Measurements from ENCODE around the gene SPINK1. TPM values are rescaled to one million over a fixed set of nuclear protein-coding genes. Genes with fewer than 3 reads are reported as not detected.
"Not testable (repeated sequence)": the region's sequence is repeated elsewhere in the genome, so short reads cannot be mapped to it uniquely, and the experiment has no call there.

Gene SPINK1
- polyA plus RNA-seq, 1 donor (not counting 4 experiments of a cell fraction or from before 2014, with no cell fraction given), result 0.17 TPM

GRCh38 chr5:147804334-147804733 is 27.1 kb downstream of the SPINK1 start:
- no peak overlapping the region for H2AFZ ChIP-seq (ENCODE audit: control insufficient read depth, low read length)
- H4K20me1 ChIP-seq (ENCODE audit: control insufficient read depth, extremely low read depth, insufficient read depth, low read length), result no peaks in the 10 kb centered on the region
- no peaks in the 10 kb centered on the region for H3K4me1 ChIP-seq (ENCODE audit: control insufficient read depth, extremely low read depth, insufficient read depth, low read length)
- H3K9ac ChIP-seq (ENCODE audit: control insufficient read depth, extremely low read depth, insufficient read depth, low read length), result no peak overlapping the region
- no peaks in the 10 kb centered on the region for H3K36me3 ChIP-seq (ENCODE audit: control insufficient read depth in 2 of 2, extremely low read depth in 1 of 2, insufficient read depth in 2 of 2, low read length in 2 of 2)
- H3K4me2 ChIP-seq (ENCODE audit: control insufficient read depth, extremely low read depth, insufficient read depth, low read depth, low read length), result no peak overlapping the region
- H3K27me3 ChIP-seq (ENCODE audit: control insufficient read depth, extremely low read depth, insufficient read depth, low read length), result no peaks in the 10 kb centered on the region
- no peak for FAIRE-seq
- H3K27ac ChIP-seq (ENCODE audit: control insufficient read depth, insufficient read depth, low read length), result no peak overlapping the region
- DNase-seq (ENCODE audit: low read depth, low spot score), result no peak
- dilution Hi-C loops (cut with MboI; ENCODE audit: extremely low pct_ligation_motif_present, low sequenced_read_pairs), result no loop called here
- TF ChIP-seq CTCF (optimal IDR thresholded peaks at IDR 0.05 in 1 of 3, IDR thresholded peaks at IDR 0.05 in 1 of 3, conservative IDR thresholded peaks at IDR 0.05 in 1 of 3; ENCODE audit: extremely low read depth in 1 of 3, insufficient read depth in 2 of 3, low read length in 3 of 3), result no peak
- TF ChIP-seq EZH2 (IDR thresholded peaks at IDR 0.05; ENCODE audit: low read length), result no peak
- no peaks in the 10 kb centered on the region for H3K9me3 ChIP-seq (ENCODE audit: control insufficient read depth, low read depth, low read length)
- no peaks in the 10 kb centered on the region for H3K79me2 ChIP-seq (ENCODE audit: control insufficient read depth, insufficient read depth, low read length)
- H3K9me1 ChIP-seq (ENCODE audit: control insufficient read depth, extremely low read depth, insufficient read depth, low read length), result no peaks in the 10 kb centered on the region
- H3K4me3 ChIP-seq (ENCODE audit: control insufficient read depth in 2 of 3, extremely low read depth in 1 of 3, insufficient read depth in 2 of 3, low read depth in 1 of 3, low read length in 3 of 3), result no peak overlapping the region

GRCh38 chr5:147803926-147804325 is 27.5 kb downstream of the SPINK1 start:
- H3K9me3 ChIP-seq (ENCODE audit: control insufficient read depth, low read depth, low read length), result no peaks in the 10 kb centered on the region
- TF ChIP-seq EZH2 (IDR thresholded peaks at IDR 0.05; ENCODE audit: low read length) (no peak), CTCF (optimal IDR thresholded peaks at IDR 0.05 in 1 of 3, IDR thresholded peaks at IDR 0.05 in 1 of 3, conservative IDR thresholded peaks at IDR 0.05 in 1 of 3; ENCODE audit: extremely low read depth in 1 of 3, insufficient read depth in 2 of 3, low read length in 3 of 3) (no peak)
- no peak overlapping the region for H3K4me3 ChIP-seq (ENCODE audit: control insufficient read depth in 2 of 3, extremely low read depth in 1 of 3, insufficient read depth in 2 of 3, low read depth in 1 of 3, low read length in 3 of 3)
- no peak overlapping the region for H2AFZ ChIP-seq (ENCODE audit: control insufficient read depth, low read length)
- H3K36me3 ChIP-seq (ENCODE audit: control insufficient read depth in 2 of 2, extremely low read depth in 1 of 2, insufficient read depth in 2 of 2, low read length in 2 of 2), result no peaks in the 10 kb centered on the region
- H4K20me1 ChIP-seq (ENCODE audit: control insufficient read depth, extremely low read depth, insufficient read depth, low read length), result no peaks in the 10 kb centered on the region
- dilution Hi-C loops (cut with MboI; ENCODE audit: extremely low pct_ligation_motif_present, low sequenced_read_pairs), result no loop called here
- FAIRE-seq, result no peak
- DNase-seq (ENCODE audit: low read depth, low spot score), result no peak
- H3K4me1 ChIP-seq (ENCODE audit: control insufficient read depth, extremely low read depth, insufficient read depth, low read length), result no peaks in the 10 kb centered on the region
- H3K4me2 ChIP-seq (ENCODE audit: control insufficient read depth, extremely low read depth, insufficient read depth, low read depth, low read length), result no peak overlapping the region
- no peaks in the 10 kb centered on the region for H3K79me2 ChIP-seq (ENCODE audit: control insufficient read depth, insufficient read depth, low read length)
- no peaks in the 10 kb centered on the region for H3K27me3 ChIP-seq (ENCODE audit: control insufficient read depth, extremely low read depth, insufficient read depth, low read length)
- H3K9ac ChIP-seq (ENCODE audit: control insufficient read depth, extremely low read depth, insufficient read depth, low read length), result no peak overlapping the region
- no peaks in the 10 kb centered on the region for H3K9me1 ChIP-seq (ENCODE audit: control insufficient read depth, extremely low read depth, insufficient read depth, low read length)
- no peak overlapping the region for H3K27ac ChIP-seq (ENCODE audit: control insufficient read depth, insufficient read depth, low read length)

GRCh38 chr5:147803161-147803560 is 28.3 kb downstream of the SPINK1 start:
- H3K4me3 ChIP-seq (ENCODE audit: control insufficient read depth in 2 of 3, extremely low read depth in 1 of 3, insufficient read depth in 2 of 3, low read depth in 1 of 3, low read length in 3 of 3); dilution Hi-C loops (cut with MboI; ENCODE audit: extremely low pct_ligation_motif_present, low sequenced_read_pairs); H2AFZ ChIP-seq (ENCODE audit: control insufficient read depth, low read length); H4K20me1 ChIP-seq (ENCODE audit: control insufficient read depth, extremely low read depth, insufficient read depth, low read length); H3K27ac ChIP-seq (ENCODE audit: control insufficient read depth, insufficient read depth, low read length); H3K9me3 ChIP-seq (ENCODE audit: control insufficient read depth, low read depth, low read length); H3K9ac ChIP-seq (ENCODE audit: control insufficient read depth, extremely low read depth, insufficient read depth, low read length); FAIRE-seq; H3K4me2 ChIP-seq (ENCODE audit: control insufficient read depth, extremely low read depth, insufficient read depth, low read depth, low read length); H3K36me3 ChIP-seq (ENCODE audit: control insufficient read depth in 2 of 2, extremely low read depth in 1 of 2, insufficient read depth in 2 of 2, low read length in 2 of 2); H3K4me1 ChIP-seq (ENCODE audit: control insufficient read depth, extremely low read depth, insufficient read depth, low read length); H3K79me2 ChIP-seq (ENCODE audit: control insufficient read depth, insufficient read depth, low read length); H3K27me3 ChIP-seq (ENCODE audit: control insufficient read depth, extremely low read depth, insufficient read depth, low read length); H3K9me1 ChIP-seq (ENCODE audit: control insufficient read depth, extremely low read depth, insufficient read depth, low read length); DNase-seq (ENCODE audit: low read depth, low spot score): not testable (repeated sequence)
